ENCODE data around the gene TICAM2.

DNA sequence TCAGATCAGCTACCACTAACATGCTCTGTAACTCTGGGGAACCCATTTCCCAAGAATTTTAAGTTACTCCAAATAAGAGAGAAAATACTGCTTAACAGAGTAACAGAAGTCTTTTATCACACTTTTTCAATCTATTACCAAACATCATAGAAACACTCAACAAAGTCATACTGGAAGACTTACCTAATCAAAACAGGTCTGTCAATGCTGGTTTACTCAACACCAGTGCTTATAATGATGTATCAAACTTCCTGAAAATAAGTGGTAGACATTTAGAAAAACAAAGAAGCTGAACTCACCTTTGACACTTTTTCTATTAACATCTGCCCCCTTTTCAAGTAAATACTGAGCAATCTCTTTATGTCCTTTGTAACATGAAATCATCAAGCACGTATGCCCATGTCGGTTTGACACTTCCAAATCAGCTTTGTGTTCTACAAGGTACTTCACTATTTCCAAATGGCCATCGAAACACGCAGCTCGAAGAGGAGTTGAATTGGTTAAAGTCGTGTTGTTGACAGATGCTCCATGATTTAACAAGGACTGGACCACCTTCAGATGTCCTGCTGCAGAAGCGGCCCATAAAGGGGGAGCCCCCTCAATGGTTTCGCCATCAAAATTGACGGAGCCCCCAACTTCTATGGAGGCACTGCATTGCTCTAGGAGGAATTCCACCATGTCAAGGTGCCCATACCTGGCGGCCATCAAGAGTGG, 59.5 kb downstream of the TICAM2 start:
- TF ChIP-seq, protein P1, sequence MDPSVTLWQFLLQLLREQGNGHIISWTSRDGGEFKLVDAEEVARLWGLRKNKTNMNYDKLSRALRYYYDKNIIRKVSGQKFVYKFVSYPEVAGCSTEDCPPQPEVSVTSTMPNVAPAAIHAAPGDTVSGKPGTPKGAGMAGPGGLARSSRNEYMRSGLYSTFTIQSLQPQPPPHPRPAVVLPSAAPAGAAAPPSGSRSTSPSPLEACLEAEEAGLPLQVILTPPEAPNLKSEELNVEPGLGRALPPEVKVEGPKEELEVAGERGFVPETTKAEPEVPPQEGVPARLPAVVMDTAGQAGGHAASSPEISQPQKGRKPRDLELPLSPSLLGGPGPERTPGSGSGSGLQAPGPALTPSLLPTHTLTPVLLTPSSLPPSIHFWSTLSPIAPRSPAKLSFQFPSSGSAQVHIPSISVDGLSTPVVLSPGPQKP (IDR thresholded peaks at IDR 0.05; ENCODE audit: low read depth, low read length): no peak
- TF ChIP-seq, protein P2, sequence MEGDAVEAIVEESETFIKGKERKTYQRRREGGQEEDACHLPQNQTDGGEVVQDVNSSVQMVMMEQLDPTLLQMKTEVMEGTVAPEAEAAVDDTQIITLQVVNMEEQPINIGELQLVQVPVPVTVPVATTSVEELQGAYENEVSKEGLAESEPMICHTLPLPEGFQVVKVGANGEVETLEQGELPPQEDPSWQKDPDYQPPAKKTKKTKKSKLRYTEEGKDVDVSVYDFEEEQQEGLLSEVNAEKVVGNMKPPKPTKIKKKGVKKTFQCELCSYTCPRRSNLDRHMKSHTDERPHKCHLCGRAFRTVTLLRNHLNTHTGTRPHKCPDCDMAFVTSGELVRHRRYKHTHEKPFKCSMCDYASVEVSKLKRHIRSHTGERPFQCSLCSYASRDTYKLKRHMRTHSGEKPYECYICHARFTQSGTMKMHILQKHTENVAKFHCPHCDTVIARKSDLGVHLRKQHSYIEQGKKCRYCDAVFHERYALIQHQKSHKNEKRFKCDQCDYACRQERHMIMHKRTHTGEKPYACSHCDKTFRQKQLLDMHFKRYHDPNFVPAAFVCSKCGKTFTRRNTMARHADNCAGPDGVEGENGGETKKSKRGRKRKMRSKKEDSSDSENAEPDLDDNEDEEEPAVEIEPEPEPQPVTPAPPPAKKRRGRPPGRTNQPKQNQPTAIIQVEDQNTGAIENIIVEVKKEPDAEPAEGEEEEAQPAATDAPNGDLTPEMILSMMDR (IDR thresholded peaks at IDR 0.05): no peak
- TF ChIP-seq RCOR1 (IDR thresholded peaks at IDR 0.05; ENCODE audit: low read depth, low read length) (no peak), CBX8 (IDR thresholded peaks at IDR 0.05) (no peak), RNF2 (IDR thresholded peaks at IDR 0.05; ENCODE audit: borderline replicate concordance, low read depth) (no peak), HDAC2 (IDR thresholded peaks at IDR 0.05) (no peak), CHD2 (IDR thresholded peaks at IDR 0.05; ENCODE audit: low read length, partially characterized antibody) (no peak), JUN (IDR thresholded peaks at IDR 0.05) (no peak), KDM5A (IDR thresholded peaks at IDR 0.05) (no peak), TP53 (CRISPR knock-in tag; IDR thresholded peaks at IDR 0.05) (no peak)
- TF ChIP-seq, protein P3, sequence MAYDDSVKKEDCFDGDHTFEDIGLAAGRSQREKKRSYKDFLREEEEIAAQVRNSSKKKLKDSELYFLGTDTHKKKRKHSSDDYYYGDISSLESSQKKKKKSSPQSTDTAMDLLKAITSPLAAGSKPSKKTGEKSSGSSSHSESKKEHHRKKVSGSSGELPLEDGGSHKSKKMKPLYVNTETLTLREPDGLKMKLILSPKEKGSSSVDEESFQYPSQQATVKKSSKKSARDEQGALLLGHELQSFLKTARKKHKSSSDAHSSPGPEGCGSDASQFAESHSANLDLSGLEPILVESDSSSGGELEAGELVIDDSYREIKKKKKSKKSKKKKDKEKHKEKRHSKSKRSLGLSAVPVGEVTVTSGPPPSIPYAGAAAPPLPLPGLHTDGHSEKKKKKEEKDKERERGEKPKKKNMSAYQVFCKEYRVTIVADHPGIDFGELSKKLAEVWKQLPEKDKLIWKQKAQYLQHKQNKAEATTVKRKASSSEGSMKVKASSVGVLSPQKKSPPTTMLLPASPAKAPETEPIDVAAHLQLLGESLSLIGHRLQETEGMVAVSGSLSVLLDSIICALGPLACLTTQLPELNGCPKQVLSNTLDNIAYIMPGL (CRISPR knock-in tag; IDR thresholded peaks at IDR 0.05; ENCODE audit: borderline replicate concordance): no peak
- TF ChIP-seq, protein P4, sequence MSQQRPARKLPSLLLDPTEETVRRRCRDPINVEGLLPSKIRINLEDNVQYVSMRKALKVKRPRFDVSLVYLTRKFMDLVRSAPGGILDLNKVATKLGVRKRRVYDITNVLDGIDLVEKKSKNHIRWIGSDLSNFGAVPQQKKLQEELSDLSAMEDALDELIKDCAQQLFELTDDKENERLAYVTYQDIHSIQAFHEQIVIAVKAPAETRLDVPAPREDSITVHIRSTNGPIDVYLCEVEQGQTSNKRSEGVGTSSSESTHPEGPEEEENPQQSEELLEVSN (IDR thresholded peaks at IDR 0.05; ENCODE audit: borderline replicate concordance, low read depth): 0 out of 2 replicates have a peak, but pooled peaks have one; percentile 15
- TF ChIP-seq, protein P5, sequence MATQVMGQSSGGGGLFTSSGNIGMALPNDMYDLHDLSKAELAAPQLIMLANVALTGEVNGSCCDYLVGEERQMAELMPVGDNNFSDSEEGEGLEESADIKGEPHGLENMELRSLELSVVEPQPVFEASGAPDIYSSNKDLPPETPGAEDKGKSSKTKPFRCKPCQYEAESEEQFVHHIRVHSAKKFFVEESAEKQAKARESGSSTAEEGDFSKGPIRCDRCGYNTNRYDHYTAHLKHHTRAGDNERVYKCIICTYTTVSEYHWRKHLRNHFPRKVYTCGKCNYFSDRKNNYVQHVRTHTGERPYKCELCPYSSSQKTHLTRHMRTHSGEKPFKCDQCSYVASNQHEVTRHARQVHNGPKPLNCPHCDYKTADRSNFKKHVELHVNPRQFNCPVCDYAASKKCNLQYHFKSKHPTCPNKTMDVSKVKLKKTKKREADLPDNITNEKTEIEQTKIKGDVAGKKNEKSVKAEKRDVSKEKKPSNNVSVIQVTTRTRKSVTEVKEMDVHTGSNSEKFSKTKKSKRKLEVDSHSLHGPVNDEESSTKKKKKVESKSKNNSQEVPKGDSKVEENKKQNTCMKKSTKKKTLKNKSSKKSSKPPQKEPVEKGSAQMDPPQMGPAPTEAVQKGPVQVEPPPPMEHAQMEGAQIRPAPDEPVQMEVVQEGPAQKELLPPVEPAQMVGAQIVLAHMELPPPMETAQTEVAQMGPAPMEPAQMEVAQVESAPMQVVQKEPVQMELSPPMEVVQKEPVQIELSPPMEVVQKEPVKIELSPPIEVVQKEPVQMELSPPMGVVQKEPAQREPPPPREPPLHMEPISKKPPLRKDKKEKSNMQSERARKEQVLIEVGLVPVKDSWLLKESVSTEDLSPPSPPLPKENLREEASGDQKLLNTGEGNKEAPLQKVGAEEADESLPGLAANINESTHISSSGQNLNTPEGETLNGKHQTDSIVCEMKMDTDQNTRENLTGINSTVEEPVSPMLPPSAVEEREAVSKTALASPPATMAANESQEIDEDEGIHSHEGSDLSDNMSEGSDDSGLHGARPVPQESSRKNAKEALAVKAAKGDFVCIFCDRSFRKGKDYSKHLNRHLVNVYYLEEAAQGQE (IDR thresholded peaks at IDR 0.05): no peak
- TF ChIP-seq, protein P6, sequence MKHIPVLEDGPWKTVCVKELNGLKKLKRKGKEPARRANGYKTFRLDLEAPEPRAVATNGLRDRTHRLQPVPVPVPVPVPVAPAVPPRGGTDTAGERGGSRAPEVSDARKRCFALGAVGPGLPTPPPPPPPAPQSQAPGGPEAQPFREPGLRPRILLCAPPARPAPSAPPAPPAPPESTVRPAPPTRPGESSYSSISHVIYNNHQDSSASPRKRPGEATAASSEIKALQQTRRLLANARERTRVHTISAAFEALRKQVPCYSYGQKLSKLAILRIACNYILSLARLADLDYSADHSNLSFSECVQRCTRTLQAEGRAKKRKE (CRISPR knock-in tag; IDR thresholded peaks at IDR 0.05; ENCODE audit: low read depth): no peak

All from A549 (cell line).